Ecto neural progenitor cell (in vitro differentiated cells): Measurements from ENCODE around the gene IGFBPL1.
A peak's percentile ranks its signal among the peaks of the same experiment; 100 is the strongest.
"Not testable (repeated sequence)": the region's sequence is repeated elsewhere in the genome, so short reads cannot be mapped to it uniquely, and the experiment has no call there.

ENCODE experiments used
- DNase-seq: peaks from one replicate; pipeline ENCODE4 v3.0.0-alpha.2; 2018; ENCODE audit warnings: low spot score

The IGFBPL1 gene, protein sequence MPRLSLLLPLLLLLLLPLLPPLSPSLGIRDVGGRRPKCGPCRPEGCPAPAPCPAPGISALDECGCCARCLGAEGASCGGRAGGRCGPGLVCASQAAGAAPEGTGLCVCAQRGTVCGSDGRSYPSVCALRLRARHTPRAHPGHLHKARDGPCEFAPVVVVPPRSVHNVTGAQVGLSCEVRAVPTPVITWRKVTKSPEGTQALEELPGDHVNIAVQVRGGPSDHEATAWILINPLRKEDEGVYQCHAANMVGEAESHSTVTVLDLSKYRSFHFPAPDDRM

DNA sequence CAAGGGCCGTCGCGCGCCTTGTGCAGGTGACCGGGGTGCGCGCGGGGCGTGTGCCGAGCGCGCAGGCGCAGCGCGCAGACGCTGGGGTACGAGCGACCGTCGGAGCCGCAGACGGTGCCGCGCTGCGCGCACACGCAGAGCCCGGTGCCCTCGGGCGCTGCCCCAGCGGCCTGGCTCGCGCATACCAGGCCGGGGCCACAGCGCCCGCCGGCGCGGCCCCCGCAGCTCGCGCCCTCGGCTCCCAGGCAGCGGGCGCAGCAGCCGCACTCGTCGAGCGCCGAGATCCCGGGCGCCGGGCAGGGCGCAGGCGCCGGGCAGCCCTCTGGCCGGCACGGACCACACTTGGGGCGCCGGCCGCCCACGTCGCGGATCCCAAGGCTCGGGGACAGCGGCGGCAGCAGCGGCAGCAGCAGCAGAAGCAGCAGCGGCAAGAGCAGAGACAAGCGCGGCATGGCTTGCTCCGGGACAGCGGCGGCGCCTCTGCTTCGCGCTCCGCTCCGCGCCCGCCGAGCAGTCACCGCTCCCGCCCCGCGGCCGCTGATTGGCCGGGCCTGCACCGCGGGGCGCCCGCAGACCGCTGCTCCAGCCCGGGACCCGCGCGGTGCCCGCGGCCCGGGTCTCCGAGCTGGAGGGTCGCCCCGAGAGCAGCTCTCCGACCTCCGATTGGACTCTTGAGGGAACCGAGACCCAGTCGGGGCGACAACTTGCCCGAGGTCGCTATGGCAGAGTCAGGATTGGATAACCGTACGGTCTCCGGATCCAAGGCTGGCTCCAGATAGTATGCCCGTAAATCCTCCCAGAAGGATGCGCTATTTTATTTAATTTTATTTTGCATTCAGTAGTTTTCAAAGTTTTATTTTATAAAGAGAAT lies at the start of gene IGFBPL1:
Gene IGFBPL1, minus strand, starts transcription at position 482 of the 871 bp plus-strand sequence. Its CDS starts 30 bp downstream, at position 452.
- peak; percentile 71 for DNase-seq

GRCh38 chr9:38472583-38473249 lies 48.5 kb upstream of the IGFBPL1 start:
- DNase-seq: not testable (repeated sequence)

- DNase-seq: no peak
Measured at GRCh38 chr9:38467404-38467803, 43.1 kb upstream of the IGFBPL1 start.

DNA sequence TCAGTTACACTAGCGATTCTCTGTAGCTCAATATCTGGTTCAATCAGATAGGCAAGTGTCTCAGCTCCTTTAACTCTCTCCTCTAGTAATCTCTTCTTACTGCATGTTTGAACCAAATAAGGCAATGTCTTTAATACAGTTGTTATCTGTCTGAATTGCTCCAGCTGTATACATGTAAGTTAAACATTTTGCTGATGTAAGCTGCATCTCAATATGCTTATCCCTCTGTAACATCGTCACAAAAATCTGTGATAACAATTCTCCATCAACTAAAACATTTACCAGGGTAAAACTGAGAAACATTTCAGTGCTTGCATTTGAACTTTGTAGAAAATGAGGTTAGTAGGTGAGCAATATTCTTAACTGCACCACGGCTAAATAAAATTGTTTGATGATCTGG lies 29.6 kb upstream of the IGFBPL1 start:
- DNase-seq: no peak

DNA sequence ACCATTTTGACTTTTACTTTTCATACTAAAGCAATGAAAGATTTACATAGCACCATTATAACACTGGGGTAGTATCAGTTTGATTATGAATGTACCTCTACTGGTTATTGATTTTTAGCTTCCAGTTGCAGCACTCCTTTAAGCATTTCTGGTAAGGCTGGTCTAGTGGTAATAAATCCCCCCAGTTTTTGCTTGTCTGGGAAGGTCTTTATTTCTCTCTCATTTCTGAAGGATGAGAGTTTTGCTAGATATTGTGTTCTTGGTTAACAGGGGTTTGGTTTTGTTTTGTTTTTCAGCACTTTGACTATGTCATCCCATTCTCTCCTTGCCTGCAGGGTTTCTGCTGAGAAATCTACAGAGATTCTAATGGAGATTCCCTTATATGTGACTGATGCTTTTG lies 26.9 kb upstream of the IGFBPL1 start:
- DNase-seq: no peak

DNA sequence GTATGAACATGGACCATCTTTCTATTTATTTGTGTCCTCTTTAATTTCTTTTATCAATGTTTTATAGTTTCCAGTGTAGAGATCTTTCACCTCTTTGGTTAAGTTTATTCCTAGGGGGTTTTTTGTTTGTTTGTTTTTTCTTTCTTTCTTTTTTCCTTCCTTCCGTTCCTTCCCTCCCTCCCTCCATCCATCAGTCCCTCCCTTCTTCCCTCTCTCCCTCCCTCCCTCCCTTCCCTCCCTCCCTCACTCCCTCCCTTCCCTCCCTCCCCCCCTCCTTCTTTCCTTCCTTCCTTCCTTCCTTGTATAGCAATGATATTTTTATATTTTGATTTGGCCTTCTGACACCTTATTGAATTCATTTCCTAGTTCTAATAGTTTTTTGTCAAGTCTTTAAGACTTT lies 23.4 kb upstream of the IGFBPL1 start:
- DNase-seq: no peak

DNA sequence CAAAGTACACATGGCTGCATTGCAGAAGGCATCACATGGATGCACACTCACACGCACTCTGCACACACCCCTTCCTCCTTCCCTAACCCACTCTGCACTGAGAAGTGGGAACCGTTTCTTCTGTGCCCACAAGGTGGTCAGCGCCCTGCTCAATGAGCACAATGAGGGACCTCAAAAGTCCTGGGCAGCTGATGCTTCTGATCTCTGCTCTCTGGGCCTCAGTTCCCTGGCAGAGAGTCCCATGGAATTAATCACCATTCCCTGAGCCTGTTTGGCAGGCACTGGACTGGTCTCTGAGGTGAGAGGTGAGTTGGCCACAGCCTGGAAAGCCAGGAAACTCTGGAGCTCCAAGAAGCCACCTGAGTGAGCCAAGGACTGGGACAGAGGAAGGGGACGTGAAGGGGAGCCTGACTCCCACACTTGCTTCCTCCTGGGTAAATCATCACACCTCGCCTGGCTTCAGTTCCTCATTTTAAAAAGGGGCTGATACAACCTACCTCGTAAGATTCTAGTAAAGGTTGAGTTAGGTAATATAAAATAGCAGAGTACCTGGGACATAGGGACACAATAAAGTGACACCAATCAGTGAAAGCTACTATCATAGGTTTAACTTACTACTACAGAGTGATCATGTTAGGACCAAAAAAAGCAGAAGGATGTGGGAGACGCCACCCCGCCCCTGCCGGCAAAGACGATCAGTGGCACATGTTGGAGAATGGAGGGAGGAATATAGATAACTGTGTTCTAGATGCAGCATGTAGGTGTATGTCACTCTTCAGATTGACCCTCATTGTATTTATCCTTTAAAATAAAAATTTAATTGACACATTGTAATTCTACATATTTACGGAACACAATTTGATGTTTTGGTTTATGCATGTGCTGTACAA lies 21.1 kb upstream of the IGFBPL1 start:
- no peak for DNase-seq

DNA sequence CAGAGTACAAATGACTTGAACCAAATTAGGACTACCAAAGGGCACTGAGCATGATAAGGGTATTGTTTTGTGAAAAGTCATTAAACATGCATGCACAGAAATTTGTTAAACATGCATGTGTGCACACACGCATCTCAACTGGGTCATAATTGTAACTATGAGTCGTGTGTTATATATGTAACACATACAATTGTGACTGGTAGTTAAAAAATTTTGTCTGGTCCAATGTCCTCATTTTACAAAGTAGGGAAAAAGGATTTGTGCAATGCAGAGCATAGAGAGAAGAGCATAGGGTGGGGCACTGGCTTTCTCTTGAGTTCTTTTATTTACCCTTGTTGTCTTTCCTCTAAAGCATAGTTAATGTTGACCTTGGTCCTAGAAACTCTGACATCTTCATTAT lies 19.3 kb upstream of the IGFBPL1 start:
- DNase-seq: no peak

DNA sequence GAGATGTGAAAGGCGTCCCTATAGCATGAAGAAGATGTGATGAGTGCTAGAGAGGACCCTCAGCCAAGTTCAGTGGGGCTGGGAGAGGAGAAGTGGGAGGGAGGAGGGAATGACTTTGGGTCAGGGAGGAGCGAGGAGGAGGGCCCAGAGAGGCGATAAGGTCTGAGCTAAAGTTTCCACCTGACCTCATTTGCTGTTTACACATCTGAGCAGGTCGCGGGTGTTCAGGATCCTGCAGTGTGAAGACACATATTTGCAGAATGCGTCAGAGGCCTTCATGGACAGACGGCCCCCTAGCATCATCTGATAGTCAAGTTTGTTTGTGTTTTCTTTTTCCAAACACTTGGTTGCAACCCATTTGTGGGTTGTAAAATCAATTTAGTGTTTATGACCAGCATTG lies 18.9 kb upstream of the IGFBPL1 start:
- DNase-seq: no peak

- DNase-seq: no peak
Measured at GRCh38 chr9:38442473-38443096, 18.3 kb upstream of the IGFBPL1 start.

DNA sequence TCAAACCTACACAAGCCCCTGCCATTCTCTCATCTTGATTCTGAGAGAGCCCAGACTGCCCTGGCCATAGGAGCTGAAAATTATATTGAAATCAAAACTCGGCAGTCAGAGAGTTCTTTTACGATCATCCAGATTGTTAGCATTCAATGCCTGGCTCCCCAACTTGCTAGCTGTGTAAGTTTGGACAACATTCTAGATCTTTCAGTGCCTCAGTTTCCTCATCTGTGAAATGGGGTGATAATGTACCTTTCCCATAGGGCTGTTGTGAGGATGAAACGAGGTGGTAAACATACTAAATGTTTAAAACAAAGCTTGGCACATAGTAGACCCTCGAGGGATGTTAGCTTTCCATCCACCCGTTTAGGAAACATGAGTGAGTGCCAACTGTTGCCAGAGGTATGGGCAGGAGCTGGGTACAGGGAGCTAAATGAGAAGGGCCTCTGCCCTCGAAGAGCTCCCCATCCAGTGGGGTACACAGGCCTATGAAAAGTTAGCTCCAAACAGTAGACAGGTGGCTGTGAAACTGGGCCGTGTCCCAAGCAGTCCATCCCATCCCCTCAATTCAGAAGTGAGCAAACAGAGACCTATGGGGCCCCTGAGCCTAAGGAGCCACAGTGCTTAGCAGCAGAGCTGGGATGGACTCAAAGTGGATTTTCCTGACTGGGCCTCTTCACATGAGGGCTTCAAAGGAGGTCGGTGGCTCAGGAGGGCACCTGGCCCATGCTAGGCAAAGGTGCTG lies 17.3 kb upstream of the IGFBPL1 start:
- DNase-seq: peak; percentile 7

DNA sequence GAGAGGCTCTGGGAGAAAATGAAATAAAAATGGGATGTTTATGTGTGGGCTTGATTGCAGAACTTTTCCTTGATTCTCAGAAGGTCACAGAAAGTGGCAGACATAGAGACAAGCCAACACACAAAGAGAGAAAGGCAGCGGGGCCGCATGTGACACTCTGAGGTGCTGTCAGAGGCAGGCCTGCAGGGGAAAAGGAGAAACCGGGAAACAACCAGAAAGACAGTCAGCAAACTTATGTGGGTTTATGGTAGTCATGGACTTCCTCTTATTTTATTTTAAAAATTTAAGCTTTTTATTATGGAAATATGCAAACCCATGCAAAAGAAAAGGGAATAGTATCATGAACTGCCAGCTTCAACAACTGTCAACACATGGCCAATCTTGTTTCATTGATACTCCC lies 16.3 kb upstream of the IGFBPL1 start:
- no peak for DNase-seq

DNA sequence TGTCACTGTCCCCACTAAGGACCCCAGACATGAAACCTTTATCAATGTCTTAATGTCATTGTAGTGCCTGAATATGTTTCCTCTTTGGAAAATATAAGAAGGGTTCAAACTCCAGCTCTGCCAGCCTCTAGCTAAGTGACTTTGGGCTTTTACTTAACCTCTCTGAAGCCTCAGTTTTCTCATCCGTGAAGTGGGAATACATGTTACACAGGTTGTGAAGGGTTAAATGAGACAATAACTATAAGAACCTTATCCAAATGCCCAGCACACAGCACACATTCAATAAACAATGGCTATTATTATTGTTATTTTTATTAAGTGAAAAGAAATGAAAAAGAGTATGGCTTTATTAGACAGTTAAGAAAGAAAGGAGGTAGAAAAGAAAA lies 15.7 kb upstream of the IGFBPL1 start:
- DNase-seq: peak; percentile 11

DNA sequence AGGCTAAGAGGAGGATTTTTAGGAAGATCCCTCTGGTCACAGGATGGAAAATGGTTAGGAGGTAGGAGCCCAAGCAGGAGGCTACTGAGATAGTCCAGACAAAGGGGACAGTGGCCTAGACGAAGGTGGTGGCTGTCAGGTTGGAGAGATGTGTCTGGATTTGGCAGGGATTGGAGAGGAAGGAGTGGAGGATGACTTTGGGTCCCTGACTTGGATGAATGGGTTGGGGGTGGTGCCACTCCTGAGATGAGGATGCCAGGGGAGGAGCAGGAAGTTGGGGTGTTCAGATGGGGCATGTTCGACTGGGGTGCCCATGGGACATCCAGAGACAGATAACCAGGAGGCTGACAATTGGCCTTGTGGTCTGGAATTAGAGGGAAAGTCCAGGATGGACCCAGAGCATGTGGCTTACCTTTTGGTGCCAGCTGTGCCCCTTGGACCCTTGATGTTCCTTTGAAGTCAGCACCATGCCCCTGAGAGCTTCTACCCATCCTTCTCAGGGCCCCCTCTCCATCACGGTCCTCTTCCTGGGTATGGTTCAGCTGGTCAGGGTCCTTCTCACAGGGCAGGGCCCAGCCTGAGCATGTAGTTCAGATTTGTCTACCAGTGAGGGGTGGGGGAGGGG lies 15.1 kb upstream of the IGFBPL1 start:
- DNase-seq: peak; percentile 15

GRCh38 chr9:38437193-38437823 lies 13.1 kb upstream of the IGFBPL1 start:
- DNase-seq: no peak

GRCh38 chr9:38436708-38437107 lies 12.5 kb upstream of the IGFBPL1 start:
- DNase-seq: no peak

GRCh38 chr9:38435521-38435920 lies 11.3 kb upstream of the IGFBPL1 start:
- DNase-seq: no peak

DNA sequence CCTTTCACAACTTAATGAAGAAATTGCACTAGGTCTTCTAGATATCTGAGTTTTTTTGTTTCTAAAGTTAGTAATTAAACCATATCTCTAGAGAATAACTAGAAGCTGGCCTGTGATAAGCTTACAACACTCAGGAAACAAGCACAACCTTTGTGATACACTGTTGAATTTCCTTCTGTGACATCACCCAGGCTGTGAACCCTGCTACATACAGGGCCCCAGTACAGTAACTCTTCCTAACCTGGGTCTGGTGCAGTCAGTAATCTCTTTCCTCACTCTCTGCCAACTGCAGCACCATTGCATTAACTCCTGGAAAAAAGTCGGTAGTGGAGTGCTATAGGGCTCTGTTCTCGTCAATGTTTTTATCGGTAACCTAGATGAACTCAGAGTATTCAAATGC lies 10.6 kb upstream of the IGFBPL1 start:
- no peak for DNase-seq

GRCh38 chr9:38434365-38434764 lies 10.1 kb upstream of the IGFBPL1 start:
- DNase-seq: no peak
